HepG2 (cell line): ENCODE measurements around the gene TLN1. TPM values are rescaled to one million over a fixed set of nuclear protein-coding genes. Genes with fewer than 3 reads are reported as not detected.

Experiments used
- ARID3A ChIP-seq: IDR thresholded peaks from 2 replicates; pipeline ENCODE4 v1.6.1; 2012; ENCODE audit warnings: low read depth, low read length, improper control_type of control experiment
- BCLAF1 ChIP-seq: fragments of 450-650 bp; IDR thresholded peaks from 2 replicates; pipeline ENCODE4 v1.6.1; 2017; ENCODE audit warnings: mild to moderate bottlenecking
- CREBL2 ChIP-seq: sonication (generic); formaldehyde crosslinking; IDR thresholded peaks from 2 replicates; pipeline ENCODE4 v1.8.1; 2023; ENCODE audit warnings: missing genetic modification reagents, mild to moderate bottlenecking, borderline replicate concordance
- FOXC1 ChIP-seq: sonication (generic); formaldehyde crosslinking; IDR thresholded peaks from 2 replicates; pipeline ENCODE4 v1.8.0; 2022; ENCODE audit warnings: mild to moderate bottlenecking, missing genetic modification reagents, borderline replicate concordance
- GABPA ChIP-seq, 2 experiments: IDR thresholded peaks; 2 replicates each; pipeline ENCODE4 v1.6.1; 2011 to 2016; ENCODE audit warnings: low read depth in 2 of 2, low read length in 1 of 2, missing biosample characterization in 1 of 2, missing genetic modification characterization in 1 of 2
- SOX13 ChIP-seq, 3 experiments: fragments of 450-650 bp in 1 of 3; sonication (generic) in 1 of 3; formaldehyde crosslinking in 1 of 3; IDR thresholded peaks in 2 of 3; conservative IDR thresholded peaks in 1 of 3; 2 replicates each; pipeline versions ENCODE4 v1.5.0 to v1.6.1; 2016 to 2020; ENCODE audit warnings: antibody characterized with exemption in 1 of 3, mild to moderate bottlenecking in 1 of 3, missing compliant biosample characterization in 1 of 3, missing genetic modification reagents in 1 of 3, moderate library complexity in 1 of 3
- TFDP1 ChIP-seq: IDR thresholded peaks from 2 replicates; pipeline ENCODE4 v1.6.1; 2016; ENCODE audit warnings: missing compliant biosample characterization, missing genetic modification reagents, borderline replicate concordance
- ZBTB2 ChIP-seq: sonication (generic); formaldehyde crosslinking; IDR thresholded peaks from 2 replicates; pipeline ENCODE4 v1.8.0; 2022; ENCODE audit warnings: low read depth, missing genetic modification reagents
- ZBTB38 ChIP-seq: sonication (generic); formaldehyde crosslinking; IDR thresholded peaks from 2 replicates; pipeline ENCODE4 v1.5.1; 2020; ENCODE audit warnings: mild to moderate bottlenecking, missing genetic modification reagents
- ZBTB39 ChIP-seq: sonication (generic); formaldehyde crosslinking; IDR thresholded peaks from 2 replicates; pipeline ENCODE4 v1.5.0; 2020; ENCODE audit warnings: missing genetic modification reagents
- ZBTB46 ChIP-seq: sonication (generic); formaldehyde crosslinking; IDR thresholded peaks from 2 replicates; pipeline ENCODE4 v1.4.0; 2020; ENCODE audit warnings: mild to moderate bottlenecking, missing genetic modification reagents, borderline replicate concordance
- ZNF274 ChIP-seq: sonication (generic); formaldehyde crosslinking; IDR thresholded peaks from 2 replicates; pipeline ENCODE4 v1.5.1; 2020; ENCODE audit warnings: mild to moderate bottlenecking, missing genetic modification reagents
- ZNF292 ChIP-seq: sonication (generic); formaldehyde crosslinking; IDR thresholded peaks from 2 replicates; pipeline ENCODE4 v1.8.1; 2022; ENCODE audit warnings: mild to moderate bottlenecking, low read depth, missing genetic modification reagents, borderline replicate concordance
- ZNF678 ChIP-seq: sonication (generic); formaldehyde crosslinking; IDR thresholded peaks from 2 replicates; pipeline ENCODE4 v1.4.0; 2020; ENCODE audit warnings: mild to moderate bottlenecking, missing genetic modification reagents
- polyA plus RNA-seq, 8 experiments: library from polyadenylated mRNA; depleted of rRNA in 3 of 8; stranded (reverse) in 7 of 8; unstranded in 1 of 8; fragments of >200 nt; fragmentation: Illumina TruSeq in 4 of 8; extraction: Trizol in 4 of 8; gene quantifications; 2 replicates each; pipeline versions ENCODE4 v1.2.1 to v1.2.3, GENCODE V29; 2011 to 2016; ENCODE audit warnings: low read depth in 4 of 8, missing spikeins in 1 of 8, mixed read lengths in 1 of 8; ENCODE audit not compliant: insufficient read depth in 1 of 8
- total RNA-seq, 5 experiments: library from RNA; depleted of rRNA; stranded (reverse); fragments of >200 nt; fragmentation: Illumina TruSeq; extraction: Trizol; gene quantifications; 2 replicates each; pipeline ENCODE4 v1.2.3, GENCODE V29; 2016; ENCODE audit warnings: low read depth in 1 of 5

TLN1 gene
- total and polyA plus RNA-seq, 2 of the 13 experiments (the other 11 are each of a cell fraction or from before 2014, with no cell fraction given), result 35.2 to 51.8 TPM

- no peak for TF ChIP-seq ZBTB2
- peak; percentile 76; the same call in 1 of the 2 replicates for TF ChIP-seq ZNF274 (CRISPR knock-in tag)
- TF ChIP-seq ZBTB46, result no peak
- peak; percentile 31; the same call in 1 of the 2 replicates for TF ChIP-seq TFDP1
- TF ChIP-seq CREBL2 (CRISPR knock-in tag), result no peak
- no peak for TF ChIP-seq ARID3A
- no peak for TF ChIP-seq ZNF292 (CRISPR knock-in tag)
- 0 out of 2 replicates have a peak, but pooled peaks have one; percentile 74 for TF ChIP-seq ZNF678 (CRISPR knock-in tag)
- TF ChIP-seq GABPA (IDR thresholded peaks at IDR 0.05; ENCODE audit: low read depth, low read length), result no peak
- 0 out of 2 replicates have a peak, but pooled peaks have one; percentile 10 for TF ChIP-seq GABPA (CRISPR knock-in tag; IDR thresholded peaks at IDR 0.05; ENCODE audit: low read depth)
- TF ChIP-seq SOX13 (IDR thresholded peaks at IDR 0.05), result no peak
- no peak for TF ChIP-seq SOX13 (CRISPR knock-in tag; conservative IDR thresholded peaks at IDR 0.05 in 1 of 2, IDR thresholded peaks at IDR 0.05 in 1 of 2)
- no peak; the same call in none of the 2 replicates for TF ChIP-seq ZBTB38
- peak; percentile 77 for TF ChIP-seq FOXC1 (CRISPR knock-in tag)
- TF ChIP-seq ZBTB39, result no peak
- TF ChIP-seq BCLAF1, result no peak
Observed at GRCh38 chr9:35658137-35658967, 73.6 kb downstream of the TLN1 start, which contains the start of gene CCDC107 (continued).
